ENCODE results near the gene RYR2. TPM values are rescaled to one million over a fixed set of nuclear protein-coding genes. Genes with fewer than 3 reads are reported as not detected.
A peak's percentile ranks its signal among the peaks of the same experiment; 100 is the strongest.

Gene RYR2
- total RNA-seq, 4 donors from 2014 or later: 0.23 to 4.6 (median 0.89) TPM

DNA sequence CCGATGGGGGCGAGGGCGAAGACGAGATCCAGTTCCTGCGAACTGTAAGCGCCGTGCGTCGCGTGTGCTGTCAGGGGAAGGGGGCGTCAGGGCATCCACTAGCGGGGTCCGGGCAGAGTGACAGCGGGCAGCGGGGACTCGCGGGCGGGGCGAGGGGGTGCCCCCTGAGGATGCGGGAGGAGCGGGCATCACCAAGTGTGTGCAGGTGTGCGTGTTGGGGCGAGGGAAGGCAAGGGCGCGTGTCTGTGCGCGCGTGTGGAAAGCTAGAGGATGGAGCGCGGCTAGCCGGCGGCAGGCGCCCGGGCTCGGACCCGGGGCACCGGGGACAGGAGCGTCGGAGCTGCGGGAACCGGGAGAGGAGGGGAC, 525 bp downstream of the RYR2 start:
- DNase-seq: no peak
- peak overlapping the region; percentile 37 to 79 (median 62) for H3K27ac ChIP-seq
- H3K27me3 ChIP-seq: peaks cover 0 to 70% (median 4%) of the 10 kb centered on the region in 4 donors
- no peaks in the 10 kb centered on the region for H3K36me3 ChIP-seq
- H3K4me3 ChIP-seq: peak overlapping the region; percentile 33 to 68 (median 46)
- 5 to 10% methylated on average over 8 to 28 of the region's 41 CpGs for WGBS, 2 donors
- TF ChIP-seq, protein P1, sequence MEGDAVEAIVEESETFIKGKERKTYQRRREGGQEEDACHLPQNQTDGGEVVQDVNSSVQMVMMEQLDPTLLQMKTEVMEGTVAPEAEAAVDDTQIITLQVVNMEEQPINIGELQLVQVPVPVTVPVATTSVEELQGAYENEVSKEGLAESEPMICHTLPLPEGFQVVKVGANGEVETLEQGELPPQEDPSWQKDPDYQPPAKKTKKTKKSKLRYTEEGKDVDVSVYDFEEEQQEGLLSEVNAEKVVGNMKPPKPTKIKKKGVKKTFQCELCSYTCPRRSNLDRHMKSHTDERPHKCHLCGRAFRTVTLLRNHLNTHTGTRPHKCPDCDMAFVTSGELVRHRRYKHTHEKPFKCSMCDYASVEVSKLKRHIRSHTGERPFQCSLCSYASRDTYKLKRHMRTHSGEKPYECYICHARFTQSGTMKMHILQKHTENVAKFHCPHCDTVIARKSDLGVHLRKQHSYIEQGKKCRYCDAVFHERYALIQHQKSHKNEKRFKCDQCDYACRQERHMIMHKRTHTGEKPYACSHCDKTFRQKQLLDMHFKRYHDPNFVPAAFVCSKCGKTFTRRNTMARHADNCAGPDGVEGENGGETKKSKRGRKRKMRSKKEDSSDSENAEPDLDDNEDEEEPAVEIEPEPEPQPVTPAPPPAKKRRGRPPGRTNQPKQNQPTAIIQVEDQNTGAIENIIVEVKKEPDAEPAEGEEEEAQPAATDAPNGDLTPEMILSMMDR (IDR thresholded peaks at IDR 0.05): no peak
- TF ChIP-seq POLR2A (IDR thresholded peaks at IDR 0.05): no peak
- H3K4me1 ChIP-seq: peaks cover 3 to 25% (median 3%) of the 10 kb centered on the region in 3 donors
- H3K9me3 ChIP-seq: no peaks in the 10 kb centered on the region
- intact Hi-C loops (cut with DNase I): no loop called here

DNA sequence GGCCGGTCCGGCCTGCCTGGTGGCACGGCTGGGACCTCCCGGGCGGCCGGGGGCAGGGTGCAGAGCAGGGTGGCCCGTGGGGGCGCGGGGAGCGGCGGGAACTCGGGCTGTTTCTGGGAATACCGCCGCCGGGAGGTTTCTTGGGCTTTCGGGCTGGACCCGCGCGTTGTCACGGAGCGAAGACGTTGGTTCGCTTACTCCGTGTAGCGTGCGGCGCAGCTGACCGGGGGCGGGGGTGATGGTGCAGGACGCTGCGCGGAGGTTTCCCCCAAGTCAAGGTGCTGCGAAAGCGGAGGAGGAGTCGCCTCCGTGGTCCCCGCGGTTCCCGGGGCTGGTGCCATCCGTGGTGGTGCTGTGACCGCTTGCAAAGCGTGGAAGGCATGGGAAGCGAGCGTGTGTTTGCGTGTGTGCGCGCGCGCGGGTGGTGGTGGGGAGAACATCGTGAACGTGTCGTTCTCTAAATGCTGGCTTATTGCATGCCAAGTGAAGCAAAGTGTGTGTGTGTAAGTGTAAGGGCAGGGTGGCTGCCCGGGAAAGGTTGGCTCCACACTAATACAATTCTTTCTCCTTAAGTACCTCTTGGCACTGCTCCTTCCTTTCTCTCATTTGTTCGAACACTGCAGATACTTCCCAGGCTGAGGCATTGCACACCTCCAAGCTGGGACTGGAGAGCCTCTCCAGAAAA, 1.1 kb downstream of the RYR2 start:
- TF ChIP-seq, protein P1 (IDR thresholded peaks at IDR 0.05): no peak
- TF ChIP-seq POLR2A (IDR thresholded peaks at IDR 0.05): no peak
- DNase-seq: no peak
- Histone ChIP-seq H3K4me1 (peaks cover 3 to 25% (median 3%) of the 10 kb centered on the region in 3 donors), H3K27ac (peak overlapping the region; percentile 37 to 79 (median 62)), H3K9me3 (no peaks in the 10 kb centered on the region), H3K27me3 (peaks cover 0 to 75% (median 4%) of the 10 kb centered on the region in 4 donors), H3K4me3 (peak overlapping the region; percentile 33 to 68 (median 46)), H3K36me3 (no peaks in the 10 kb centered on the region)
- intact Hi-C loops (cut with DNase I): no loop called here
- 4 to 11% methylated on average over 19 to 28 of the region's 55 CpGs for WGBS, 2 donors

DNA sequence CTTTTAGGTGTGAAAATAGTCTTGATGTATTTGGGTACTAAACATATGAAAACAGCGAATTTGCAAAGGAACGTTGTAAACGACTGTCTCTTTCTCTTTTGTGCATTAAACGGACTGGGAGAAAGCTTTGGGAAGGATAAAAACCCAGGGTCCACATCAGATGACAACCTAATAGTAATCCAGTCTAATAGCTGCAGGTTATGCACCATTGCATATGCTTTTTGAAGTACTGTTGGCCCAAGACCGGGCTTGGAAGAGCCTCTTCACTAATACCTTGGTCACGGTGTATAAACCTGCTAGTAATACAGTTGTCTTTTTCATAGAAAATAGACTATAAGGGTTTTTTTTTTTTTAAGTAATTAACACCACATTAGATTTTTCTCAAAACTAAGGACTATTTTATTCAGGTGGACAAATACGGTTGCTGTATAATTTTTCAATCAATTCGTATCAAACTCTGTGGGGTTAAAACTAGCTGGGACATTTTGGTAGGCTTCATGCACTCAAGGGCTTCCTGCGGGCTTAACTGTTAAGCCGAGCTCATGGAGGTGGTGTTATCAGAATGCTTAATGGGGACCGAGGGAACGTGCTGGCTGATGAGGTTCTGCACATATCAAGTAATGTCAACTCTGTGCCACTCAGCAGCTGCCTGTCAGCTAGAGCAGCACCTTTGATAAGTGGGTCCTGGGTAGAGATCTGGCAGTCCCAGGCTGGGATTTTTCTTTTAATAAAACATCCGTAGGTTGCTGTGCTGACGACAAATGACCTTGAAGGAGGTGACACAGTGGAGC, 2.1 kb downstream of the RYR2 start:
- no peak for TF ChIP-seq POLR2A (IDR thresholded peaks at IDR 0.05)
- TF ChIP-seq, protein P1 (IDR thresholded peaks at IDR 0.05): no peak
- Histone ChIP-seq H3K4me1 (peaks cover 3 to 25% (median 3%) of the 10 kb centered on the region in 3 donors), H3K27me3 (peaks cover 0 to 76% (median 4%) of the 10 kb centered on the region in 4 donors), H3K36me3 (no peaks in the 10 kb centered on the region), H3K9me3 (no peaks in the 10 kb centered on the region), H3K4me3 (peak overlapping the region in 1 of 4 donors; percentile 68), H3K27ac (peak overlapping the region in 1 of 4 donors; percentile 16)
- intact Hi-C loops (cut with DNase I): no loop called here
- whole genome bisulfite sequencing, 2 donors: 15% methylated on average over 14 of the region's 14 CpGs
- no peak for DNase-seq

DNA sequence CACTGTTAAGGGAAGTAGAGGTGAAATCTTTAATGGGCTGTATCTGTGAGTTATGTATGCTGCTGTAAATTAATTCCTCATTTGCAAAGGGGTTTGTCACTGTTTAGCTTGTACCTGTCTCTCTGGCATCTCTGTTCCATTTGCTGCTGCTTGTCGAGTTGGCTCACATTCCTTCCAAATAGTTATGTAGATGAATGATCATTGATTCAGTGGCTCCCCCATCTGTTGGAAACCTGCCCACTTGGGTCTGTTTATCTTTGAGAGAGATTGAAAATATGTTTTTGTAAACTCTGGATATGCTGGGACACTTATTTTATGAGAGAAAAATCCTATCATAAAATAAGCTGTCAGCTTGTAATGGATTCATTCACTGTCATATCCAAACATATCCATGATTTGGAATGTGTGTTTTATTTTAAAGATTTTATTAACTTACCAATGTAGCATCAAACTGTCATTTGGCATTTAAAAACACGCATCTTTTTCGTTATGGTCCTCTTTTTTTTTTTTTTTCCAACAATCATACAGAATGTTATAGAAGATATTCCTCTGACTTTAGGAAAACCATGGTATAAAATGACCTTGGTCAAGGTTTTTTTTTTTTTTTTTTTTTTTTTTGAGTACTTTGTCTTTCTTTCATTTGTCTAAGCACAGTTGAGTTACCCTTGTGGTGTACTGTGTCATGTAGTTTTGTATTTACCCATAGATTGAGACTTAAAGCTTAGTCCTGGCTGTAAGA, 3.5 kb downstream of the RYR2 start:
- Histone ChIP-seq H3K9me3 (no peaks in the 10 kb centered on the region), H3K36me3 (no peaks in the 10 kb centered on the region), H3K27ac (no peak overlapping the region), H3K4me1 (peaks cover 3 to 25% (median 3%) of the 10 kb centered on the region in 3 donors), H3K27me3 (peaks cover 0 to 69% (median 4%) of the 10 kb centered on the region in 4 donors), H3K4me3 (no peak overlapping the region)
- WGBS, 2 donors: 18 to 35% methylated on average over 3 of the region's 3 CpGs
- TF ChIP-seq, protein P1 (IDR thresholded peaks at IDR 0.05): no peak
- TF ChIP-seq POLR2A (IDR thresholded peaks at IDR 0.05): no peak
- DNase-seq: no peak
- intact Hi-C loops (cut with DNase I): no loop called here

Data from esophagus squamous epithelium (tissue), 5 donors.